IPS-18a (cell line): ENCODE data around the gene MKI67.
"Not testable (repeated sequence)": the region's sequence is repeated elsewhere in the genome, so short reads cannot be mapped to it uniquely, and the experiment has no call there.

Experiments used
- H3K27ac ChIP-seq: one replicate; pipeline ENCODE4 v1.5.1; 2013; ENCODE audit warnings: low read length
- H3K27me3 ChIP-seq: one replicate; pipeline ENCODE4 v1.6.1; 2013; ENCODE audit warnings: mild to moderate bottlenecking, low read length; ENCODE audit not compliant: control insufficient read depth, insufficient read depth
- H3K36me3 ChIP-seq: one replicate; pipeline ENCODE4 v1.6.1; 2013; ENCODE audit warnings: low read depth, low read length; ENCODE audit not compliant: control insufficient read depth
- H3K4me1 ChIP-seq: one replicate; pipeline ENCODE4 v1.6.1; 2013; ENCODE audit warnings: low read depth, low read length; ENCODE audit not compliant: control insufficient read depth
- H3K4me3 ChIP-seq: one replicate; pipeline ENCODE4 v1.5.1; 2013; ENCODE audit warnings: low read length
- H3K9ac ChIP-seq: one replicate; pipeline ENCODE4 v1.6.1; 2013; ENCODE audit warnings: mild to moderate bottlenecking, low read length, moderate library complexity
- H3K9me3 ChIP-seq: one replicate; pipeline ENCODE4 v1.6.1; 2013; ENCODE audit warnings: low read depth, low read length; ENCODE audit not compliant: control insufficient read depth

Gene MKI67

GRCh38 chr10:128125944-128126764, at the start of gene MKI67:
TSS of gene MKI67 (minus strand) at chr10:128126423. CDS start at chr10:128125667, 756 bp downstream.
- no peak within 1 kb of the TSS for H3K27ac ChIP-seq
- peaks cover 13% of the 10 kb centered on the region for H3K36me3 ChIP-seq
- no peaks in the 10 kb centered on the region for H3K9me3 ChIP-seq
- peaks cover 17% of the 10 kb centered on the region for H3K4me1 ChIP-seq
- peak within 1 kb of the TSS; percentile 85 for H3K4me3 ChIP-seq
- H3K27me3 ChIP-seq = peaks cover 7% of the 10 kb centered on the region
- H3K9ac ChIP-seq = peak within 1 kb of the TSS; percentile 66

GRCh38 chr10:128174581-128175559, 48.6 kb upstream of the MKI67 start:
- Histone ChIP-seq H3K27me3 (no peaks in the 10 kb centered on the region), H3K9ac (no peak overlapping the region), H3K36me3 (no peaks in the 10 kb centered on the region), H3K4me3 (no peak overlapping the region), H3K4me1 (peaks cover 6% of the 10 kb centered on the region), H3K27ac (no peak overlapping the region), H3K9me3 (peaks cover 15% of the 10 kb centered on the region)

- Histone ChIP-seq H3K36me3 (no peaks in the 10 kb centered on the region), H3K4me1 (peaks cover 5% of the 10 kb centered on the region), H3K9me3 (peaks cover 15% of the 10 kb centered on the region), H3K9ac (no peak overlapping the region), H3K27me3 (no peaks in the 10 kb centered on the region), H3K27ac (no peak overlapping the region), H3K4me3 (no peak overlapping the region)
Measured at GRCh38 chr10:128173386-128173785, 47.2 kb upstream of the MKI67 start.

GRCh38 chr10:128172756-128173155, 46.5 kb upstream of the MKI67 start:
- H3K27ac ChIP-seq = no peak overlapping the region
- H3K36me3 ChIP-seq = no peaks in the 10 kb centered on the region
- peaks cover 15% of the 10 kb centered on the region for H3K9me3 ChIP-seq
- no peak overlapping the region for H3K9ac ChIP-seq
- no peaks in the 10 kb centered on the region for H3K4me1 ChIP-seq
- no peaks in the 10 kb centered on the region for H3K27me3 ChIP-seq
- no peak overlapping the region for H3K4me3 ChIP-seq

- Histone ChIP-seq H3K4me1 (no peaks in the 10 kb centered on the region), H3K27ac (no peak overlapping the region), H3K9me3 (peaks cover 11% of the 10 kb centered on the region), H3K36me3 (no peaks in the 10 kb centered on the region), H3K27me3 (no peaks in the 10 kb centered on the region), H3K4me3 (no peak overlapping the region), H3K9ac (no peak overlapping the region)
Measured at GRCh38 chr10:128169811-128170379, 43.7 kb upstream of the MKI67 start.

GRCh38 chr10:128167926-128168520, 41.8 kb upstream of the MKI67 start:
- no peaks in the 10 kb centered on the region for H3K27me3 ChIP-seq
- no peak overlapping the region for H3K4me3 ChIP-seq
- H3K36me3 ChIP-seq = no peaks in the 10 kb centered on the region
- peaks cover 3% of the 10 kb centered on the region for H3K9me3 ChIP-seq
- no peaks in the 10 kb centered on the region for H3K4me1 ChIP-seq
- H3K9ac ChIP-seq = no peak overlapping the region
- H3K27ac ChIP-seq = no peak overlapping the region

- not testable (repeated sequence) for H3K27me3 ChIP-seq, H3K36me3 ChIP-seq, H3K4me3 ChIP-seq, H3K4me1 ChIP-seq, H3K9me3 ChIP-seq, H3K27ac ChIP-seq, H3K9ac ChIP-seq
Measured at GRCh38 chr10:128167123-128167522, 40.9 kb upstream of the MKI67 start.

GRCh38 chr10:128166151-128166550, 39.9 kb upstream of the MKI67 start:
- Histone ChIP-seq H3K9ac (no peak overlapping the region), H3K27me3 (no peaks in the 10 kb centered on the region), H3K27ac (no peak overlapping the region), H3K4me1 (no peaks in the 10 kb centered on the region), H3K9me3 (no peaks in the 10 kb centered on the region), H3K36me3 (no peaks in the 10 kb centered on the region), H3K4me3 (no peak overlapping the region)

GRCh38 chr10:128165536-128165935, 39.3 kb upstream of the MKI67 start:
- Histone ChIP-seq H3K4me3 (no peak overlapping the region), H3K9me3 (no peaks in the 10 kb centered on the region), H3K27me3 (no peaks in the 10 kb centered on the region), H3K36me3 (no peaks in the 10 kb centered on the region), H3K4me1 (no peaks in the 10 kb centered on the region), H3K9ac (no peak overlapping the region), H3K27ac (no peak overlapping the region)

GRCh38 chr10:128163701-128164100, 37.5 kb upstream of the MKI67 start:
- H3K4me1 ChIP-seq = no peaks in the 10 kb centered on the region
- H3K36me3 ChIP-seq = no peaks in the 10 kb centered on the region
- no peak overlapping the region for H3K9ac ChIP-seq
- no peak overlapping the region for H3K4me3 ChIP-seq
- no peak overlapping the region for H3K27ac ChIP-seq
- no peaks in the 10 kb centered on the region for H3K9me3 ChIP-seq
- no peaks in the 10 kb centered on the region for H3K27me3 ChIP-seq

- H3K9ac ChIP-seq = no peak overlapping the region
- H3K36me3 ChIP-seq = no peaks in the 10 kb centered on the region
- H3K27me3 ChIP-seq = no peaks in the 10 kb centered on the region
- no peaks in the 10 kb centered on the region for H3K4me1 ChIP-seq
- no peak overlapping the region for H3K27ac ChIP-seq
- no peak overlapping the region for H3K4me3 ChIP-seq
- H3K9me3 ChIP-seq = no peaks in the 10 kb centered on the region
Measured at GRCh38 chr10:128161031-128161430, 34.8 kb upstream of the MKI67 start.
